Measurements from ENCODE around the gene RGS6. TPM values are rescaled to one million over a fixed set of nuclear protein-coding genes. Genes with fewer than 3 reads are reported as not detected.

The RGS6 gene
- total and polyA plus RNA-seq, 7 donors = 0.79 to 8.0 (median 1.6) TPM; not detected in 2

DNA sequence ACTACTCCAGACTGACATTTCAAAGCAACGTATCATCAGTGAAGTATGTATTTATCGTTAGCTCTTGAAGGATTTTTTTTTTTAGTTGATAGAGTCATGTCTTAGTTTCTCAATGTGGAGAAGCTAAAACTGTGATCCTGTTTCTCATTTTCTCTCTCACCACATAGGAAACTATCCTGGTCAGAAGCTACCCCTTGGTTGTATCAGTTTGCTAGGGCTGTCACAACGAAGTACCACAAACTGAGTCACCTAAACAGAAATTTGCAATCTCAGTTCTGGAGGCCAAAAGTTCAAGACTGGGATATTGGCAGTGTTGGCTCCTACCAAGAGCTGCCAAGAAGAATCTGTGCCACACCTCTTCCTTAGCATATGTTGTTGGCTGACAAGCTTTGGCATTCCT, 369.1 kb downstream of the RGS6 start:
- Histone ChIP-seq H3K4me1 (no peaks in the 10 kb centered on the region), H3K36me3 (no peaks in the 10 kb centered on the region), H3K27me3 (no peaks in the 10 kb centered on the region), H3K27ac (no peak overlapping the region), H3K9me3 (peaks cover 0 to 4% (median 0%) of the 10 kb centered on the region in 4 donors), H3K4me3 (no peak overlapping the region)
- TF ChIP-seq POLR2A (IDR thresholded peaks at IDR 0.05) = no peak
- no peak for TF ChIP-seq EP300 (IDR thresholded peaks at IDR 0.05)
- TF ChIP-seq POLR2AphosphoS5 (IDR thresholded peaks at IDR 0.05) = no peak
- TF ChIP-seq, protein P1, sequence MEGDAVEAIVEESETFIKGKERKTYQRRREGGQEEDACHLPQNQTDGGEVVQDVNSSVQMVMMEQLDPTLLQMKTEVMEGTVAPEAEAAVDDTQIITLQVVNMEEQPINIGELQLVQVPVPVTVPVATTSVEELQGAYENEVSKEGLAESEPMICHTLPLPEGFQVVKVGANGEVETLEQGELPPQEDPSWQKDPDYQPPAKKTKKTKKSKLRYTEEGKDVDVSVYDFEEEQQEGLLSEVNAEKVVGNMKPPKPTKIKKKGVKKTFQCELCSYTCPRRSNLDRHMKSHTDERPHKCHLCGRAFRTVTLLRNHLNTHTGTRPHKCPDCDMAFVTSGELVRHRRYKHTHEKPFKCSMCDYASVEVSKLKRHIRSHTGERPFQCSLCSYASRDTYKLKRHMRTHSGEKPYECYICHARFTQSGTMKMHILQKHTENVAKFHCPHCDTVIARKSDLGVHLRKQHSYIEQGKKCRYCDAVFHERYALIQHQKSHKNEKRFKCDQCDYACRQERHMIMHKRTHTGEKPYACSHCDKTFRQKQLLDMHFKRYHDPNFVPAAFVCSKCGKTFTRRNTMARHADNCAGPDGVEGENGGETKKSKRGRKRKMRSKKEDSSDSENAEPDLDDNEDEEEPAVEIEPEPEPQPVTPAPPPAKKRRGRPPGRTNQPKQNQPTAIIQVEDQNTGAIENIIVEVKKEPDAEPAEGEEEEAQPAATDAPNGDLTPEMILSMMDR (IDR thresholded peaks at IDR 0.05) = no peak
- DNase-seq = no peak
- 75 to 89% methylated on average over 3 of the region's 3 CpGs for WGBS, 2 donors
- intact Hi-C loops (cut with DNase I) = no loop called here

DNA sequence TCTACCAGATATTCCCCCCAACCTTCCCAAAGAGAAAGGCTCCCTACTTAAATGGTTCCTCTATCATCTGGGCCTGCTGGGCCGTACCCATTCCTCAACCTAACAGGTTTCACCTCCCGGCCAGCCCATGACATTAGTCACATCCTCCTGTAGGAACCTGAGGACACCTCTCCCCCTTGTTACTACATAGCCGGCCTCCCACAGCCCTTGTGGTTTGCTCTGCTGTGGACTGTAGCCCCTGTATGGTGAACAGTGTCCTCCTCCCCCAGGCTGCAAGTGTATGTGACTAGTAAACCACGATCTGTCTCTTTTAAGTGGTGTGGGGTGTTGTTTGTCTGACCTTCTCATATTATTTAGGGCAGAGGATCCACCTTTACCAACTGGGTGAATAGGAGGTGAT, 371.7 kb downstream of the RGS6 start:
- Histone ChIP-seq H3K4me3 (no peak overlapping the region), H3K4me1 (peaks cover 0 to 3% (median 0%) of the 10 kb centered on the region in 4 donors), H3K27ac (no peak overlapping the region), H3K36me3 (no peaks in the 10 kb centered on the region), H3K9me3 (peaks cover 0 to 3% (median 0%) of the 10 kb centered on the region in 4 donors), H3K27me3 (no peaks in the 10 kb centered on the region)
- intact Hi-C loops (cut with DNase I) = no loop called here
- TF ChIP-seq POLR2A (IDR thresholded peaks at IDR 0.05) (no peak), POLR2AphosphoS5 (IDR thresholded peaks at IDR 0.05) (no peak), EP300 (IDR thresholded peaks at IDR 0.05) (no peak)
- TF ChIP-seq, protein P1 (IDR thresholded peaks at IDR 0.05) = no peak
- 74 to 77% methylated on average over 4 of the region's 4 CpGs for WGBS, 2 donors
- DNase-seq = no peak

DNA sequence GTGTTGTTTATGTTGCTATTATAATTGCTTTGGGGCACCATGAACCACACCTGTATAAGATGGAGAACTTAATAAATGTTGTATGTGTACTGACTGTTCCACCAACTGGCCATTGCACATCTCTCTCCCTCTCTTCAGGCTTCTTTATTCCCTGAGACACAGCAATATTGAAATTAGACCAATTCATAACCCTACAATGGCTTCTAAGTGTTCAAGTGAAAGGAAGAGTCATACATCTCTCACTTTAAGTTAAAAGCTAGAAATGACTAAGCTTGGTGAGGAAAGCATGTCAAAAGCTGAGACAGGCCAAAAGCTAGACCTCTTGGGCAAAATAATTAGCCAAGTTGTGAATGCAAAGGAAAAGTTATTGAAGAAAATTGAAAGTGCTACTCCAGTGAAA, 373.3 kb downstream of the RGS6 start:
- H3K27me3 ChIP-seq = no peaks in the 10 kb centered on the region
- peaks cover 0 to 3% (median 0%) of the 10 kb centered on the region in 4 donors for H3K9me3 ChIP-seq
- no peaks in the 10 kb centered on the region for H3K36me3 ChIP-seq
- H3K4me3 ChIP-seq = no peak overlapping the region
- intact Hi-C loops (cut with DNase I) = no loop called here
- no peak for DNase-seq
- H3K27ac ChIP-seq = no peak overlapping the region
- peaks cover 0 to 3% (median 0%) of the 10 kb centered on the region in 4 donors for H3K4me1 ChIP-seq
- TF ChIP-seq EP300 (IDR thresholded peaks at IDR 0.05) (no peak), POLR2AphosphoS5 (IDR thresholded peaks at IDR 0.05) (no peak), POLR2A (IDR thresholded peaks at IDR 0.05) (no peak)
- TF ChIP-seq, protein P1 (IDR thresholded peaks at IDR 0.05) = no peak

GRCh38 chr14:72308967-72309485, 376.8 kb downstream of the RGS6 start:
- no peak for TF ChIP-seq EP300 (IDR thresholded peaks at IDR 0.05)
- TF ChIP-seq, protein P1 (IDR thresholded peaks at IDR 0.05) = no peak
- no peak for TF ChIP-seq POLR2A (IDR thresholded peaks at IDR 0.05)
- TF ChIP-seq POLR2AphosphoS5 (IDR thresholded peaks at IDR 0.05) = no peak
- Histone ChIP-seq H3K27me3 (no peaks in the 10 kb centered on the region), H3K36me3 (no peaks in the 10 kb centered on the region), H3K4me1 (peaks cover 0 to 16% (median 2%) of the 10 kb centered on the region in 4 donors), H3K27ac (no peak overlapping the region), H3K4me3 (no peak overlapping the region), H3K9me3 (peaks cover 0 to 3% (median 0%) of the 10 kb centered on the region in 4 donors)
- intact Hi-C loops (cut with DNase I) = no loop called here
- no peak for DNase-seq
- WGBS, 2 donors = 65% methylated on average over 6 of the region's 6 CpGs

- H3K4me1 ChIP-seq = peaks cover 0 to 29% (median 11%) of the 10 kb centered on the region in 4 donors
- TF ChIP-seq POLR2AphosphoS5 (IDR thresholded peaks at IDR 0.05) = no peak
- no peak for TF ChIP-seq POLR2A (IDR thresholded peaks at IDR 0.05)
- TF ChIP-seq EP300 (IDR thresholded peaks at IDR 0.05) = no peak
- no peaks in the 10 kb centered on the region for H3K9me3 ChIP-seq
- H3K4me3 ChIP-seq = no peak overlapping the region
- WGBS, 2 donors = 77 to 91% methylated on average over 1 of the region's 1 CpG
- intact Hi-C loops (cut with DNase I) = no loop called here
- no peak overlapping the region for H3K27ac ChIP-seq
- H3K27me3 ChIP-seq = no peaks in the 10 kb centered on the region
- DNase-seq = no peak
- H3K36me3 ChIP-seq = no peaks in the 10 kb centered on the region
Measured at GRCh38 chr14:72311116-72311515, 378.9 kb downstream of the RGS6 start.
